ENCODE results near the gene RNF169. TPM values are rescaled to one million over a fixed set of nuclear protein-coding genes. Genes with fewer than 3 reads are reported as not detected.
A peak's percentile ranks its signal among the peaks of the same experiment; 100 is the strongest.

The RNF169 gene
- total and polyA plus RNA-seq, 2 of the 4 experiments (the other 2 are of a cell fraction) = 3.6 to 23.3 TPM

DNA sequence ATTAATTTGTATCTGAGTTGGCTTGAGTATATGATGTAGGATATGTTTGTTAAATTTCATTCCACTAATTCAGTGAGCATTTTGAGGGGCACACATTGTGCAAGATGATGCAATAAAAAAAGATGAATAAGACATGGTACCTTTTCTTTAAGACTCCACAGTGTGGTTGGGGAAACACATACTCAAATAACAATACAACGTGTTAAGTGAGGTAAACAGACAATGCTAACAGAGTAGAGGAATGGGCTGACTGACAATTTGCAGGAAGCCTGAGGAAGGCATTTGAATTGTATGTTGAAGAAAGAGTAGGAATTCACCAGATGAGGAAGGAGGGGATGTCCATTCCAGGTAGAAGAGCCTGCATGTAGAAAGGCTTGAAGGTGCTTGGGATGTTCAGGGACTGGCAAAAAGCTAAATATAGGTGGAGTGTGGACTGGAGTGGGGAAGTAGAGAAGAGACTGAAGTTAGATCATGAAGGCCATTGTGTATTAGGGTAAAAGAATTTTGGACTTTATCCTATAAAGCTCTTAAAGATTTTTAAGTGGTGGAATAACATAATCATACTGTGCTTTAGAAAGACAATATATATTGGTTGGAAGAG is 6.8 kb downstream of the RNF169 start:
- no CpG with 5 or more reads among the region's 1 CpG for WGBS, 2 experiments (ENCODE audit: extremely low coverage in 2 of 2, insufficient read length in 1 of 2)
- Histone ChIP-seq H2AK5ac (ENCODE audit: low read depth, low read length) (peak overlapping the region; percentile 93), H3K23ac (ENCODE audit: low read depth, low read length) (peak overlapping the region; percentile 82), H3K4me2 (ENCODE audit: low read depth, low read length) (peak overlapping the region; percentile 63), H3K9me3 (ENCODE audit: control insufficient read depth, insufficient read depth, low read length) (no peaks in the 10 kb centered on the region), H4K91ac (ENCODE audit: insufficient read depth, low read depth, low read length) (peak overlapping the region; percentile 55), H2BK120ac (ENCODE audit: low read depth, low read length) (peak overlapping the region; percentile 93), H2BK15ac (ENCODE audit: low read depth, low read length) (peak overlapping the region; percentile 90; the same call in 2 of the 3 replicates), H2BK20ac (ENCODE audit: low read depth, low read length) (peak overlapping the region; percentile 93), H3K14ac (replicated peaks; ENCODE audit: low read depth, low read length) (peak overlapping the region; percentile 74), H4K8ac (ENCODE audit: low read depth in 2 of 2, low read length in 2 of 2) (peak overlapping the region; percentile 3 to 70), H3K9me1 (ENCODE audit: insufficient read depth, low read length) (peaks cover 11% of the 10 kb centered on the region), H3K56ac (ENCODE audit: extremely low read depth, insufficient read depth, low read length) (peak overlapping the region; percentile 59), H2AFZ (replicated peaks; ENCODE audit: low read length, poor library complexity) (no peak overlapping the region), H2BK5ac (ENCODE audit: low read depth, low read length, poor library complexity, severe bottlenecking) (peak overlapping the region; percentile 92), H2AK9ac (replicated peaks; ENCODE audit: low read depth, low read length, poor library complexity) (peak overlapping the region; percentile 70), H3K4me1 (ENCODE audit: control insufficient read depth, insufficient read depth, low read length) (peaks cover 13% of the 10 kb centered on the region), H3K27ac (ENCODE audit: insufficient read depth, low read length) (peak overlapping the region; percentile 94), H3K9ac (ENCODE audit: low read depth, low read length) (peak overlapping the region; percentile 2; the same call in 1 of the 2 replicates), H3K4me3 (ENCODE audit: insufficient read depth, low read depth, low read length) (no peak overlapping the region), H3K36me3 (ENCODE audit: control insufficient read depth, insufficient read depth, low read length) (no peaks in the 10 kb centered on the region), H3K4ac (ENCODE audit: low read depth, low read length) (peak overlapping the region; percentile 83), H4K20me1 (ENCODE audit: insufficient read depth, low read length) (peaks cover 20% of the 10 kb centered on the region), H3K18ac (ENCODE audit: low read depth, low read length) (peak overlapping the region; percentile 99), H3K79me1 (ENCODE audit: low read depth in 1 of 2, low read length in 2 of 2) (peaks cover 0 to 23% of the 10 kb centered on the region in 2 experiments; a peak in 3 of 4 replicates), H4K5ac (ENCODE audit: low read depth, low read length) (peak overlapping the region; percentile 95), H3K27me3 (ENCODE audit: control insufficient read depth, insufficient read depth, low read length) (no peaks in the 10 kb centered on the region)
- DNase-seq (peak; percentile 4), ATAC-seq (ENCODE audit: low read depth) (peak; percentile 10)
- BruUV-seq (replicated peaks) = no TSS peak
- in situ Hi-C loops (cut with MboI; ENCODE audit: low sequenced_read_pairs) = no loop called here
- ChIA-PET POLR2A (ENCODE audit: unreplicated experiment) (no interaction called here), CTCF (no interaction called here)
- dilution Hi-C loops (cut with HindIII; ENCODE audit: low sequenced_read_pairs, unreplicated experiment) = no loop called here
- intact Hi-C loops (cut with micrococcal nuclease) = loop anchor here (2.0 kb wide), 1 partner anchor 17 kb away; no protein-coding TSS in a partner anchor
- TF ChIP-seq CEBPB (IDR thresholded peaks at IDR 0.05; ENCODE audit: low read depth, low read length) (peak; percentile 92), MXI1 (IDR thresholded peaks at IDR 0.05; ENCODE audit: borderline replicate concordance, low read depth, low read length) (no peak)
